Measurements from ENCODE around the gene PAPPA.

DNA sequence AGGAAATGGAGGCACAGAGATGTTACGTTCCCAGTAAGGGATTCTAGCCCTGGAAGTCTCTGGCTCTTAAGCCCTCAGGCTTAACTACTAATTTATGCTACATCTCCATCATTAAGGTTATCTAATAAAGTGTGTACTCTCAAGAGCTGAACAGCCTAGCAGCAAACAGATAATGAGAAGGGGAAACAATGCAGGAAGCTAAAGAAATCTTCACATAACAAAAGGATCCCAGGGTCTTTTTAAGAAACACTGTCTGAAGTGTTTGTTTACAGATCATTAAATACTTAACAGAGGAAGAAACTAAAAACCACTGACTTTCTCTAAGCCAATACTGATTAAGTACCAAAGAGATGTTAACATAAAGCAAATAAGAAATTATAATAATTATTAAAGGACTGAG, 129.0 kb downstream of the PAPPA start:
- TF ChIP-seq, protein P1, sequence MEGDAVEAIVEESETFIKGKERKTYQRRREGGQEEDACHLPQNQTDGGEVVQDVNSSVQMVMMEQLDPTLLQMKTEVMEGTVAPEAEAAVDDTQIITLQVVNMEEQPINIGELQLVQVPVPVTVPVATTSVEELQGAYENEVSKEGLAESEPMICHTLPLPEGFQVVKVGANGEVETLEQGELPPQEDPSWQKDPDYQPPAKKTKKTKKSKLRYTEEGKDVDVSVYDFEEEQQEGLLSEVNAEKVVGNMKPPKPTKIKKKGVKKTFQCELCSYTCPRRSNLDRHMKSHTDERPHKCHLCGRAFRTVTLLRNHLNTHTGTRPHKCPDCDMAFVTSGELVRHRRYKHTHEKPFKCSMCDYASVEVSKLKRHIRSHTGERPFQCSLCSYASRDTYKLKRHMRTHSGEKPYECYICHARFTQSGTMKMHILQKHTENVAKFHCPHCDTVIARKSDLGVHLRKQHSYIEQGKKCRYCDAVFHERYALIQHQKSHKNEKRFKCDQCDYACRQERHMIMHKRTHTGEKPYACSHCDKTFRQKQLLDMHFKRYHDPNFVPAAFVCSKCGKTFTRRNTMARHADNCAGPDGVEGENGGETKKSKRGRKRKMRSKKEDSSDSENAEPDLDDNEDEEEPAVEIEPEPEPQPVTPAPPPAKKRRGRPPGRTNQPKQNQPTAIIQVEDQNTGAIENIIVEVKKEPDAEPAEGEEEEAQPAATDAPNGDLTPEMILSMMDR (IDR thresholded peaks at IDR 0.05) = no peak
- no peak for TF ChIP-seq POLR2A (IDR thresholded peaks at IDR 0.05)

Measured in Peyer's patch (tissue), 4 donors.